ENCODE data around the gene DCAF17.

- no peak for TF ChIP-seq ZNF660 (CRISPR knock-in tag; IDR thresholded peaks at IDR 0.05; ENCODE audit: borderline replicate concordance, low read depth)
- no peak for TF ChIP-seq HCFC1 (IDR thresholded peaks at IDR 0.05; ENCODE audit: low read depth, low read length)
- TF ChIP-seq ARNT (IDR thresholded peaks at IDR 0.05): no peak
- no peak for TF ChIP-seq CCAR2 (optimal IDR thresholded peaks at IDR 0.05; ENCODE audit: low read depth, low read length)
- no peak for TF ChIP-seq RXRB (CRISPR knock-in tag; IDR thresholded peaks at IDR 0.05; ENCODE audit: borderline replicate concordance)
- TF ChIP-seq, protein P1, sequence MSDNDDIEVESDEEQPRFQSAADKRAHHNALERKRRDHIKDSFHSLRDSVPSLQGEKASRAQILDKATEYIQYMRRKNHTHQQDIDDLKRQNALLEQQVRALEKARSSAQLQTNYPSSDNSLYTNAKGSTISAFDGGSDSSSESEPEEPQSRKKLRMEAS (IDR thresholded peaks at IDR 0.05): no peak
- no peak for TF ChIP-seq KLF16 (CRISPR knock-in tag; IDR thresholded peaks at IDR 0.05)
- no peak for TF ChIP-seq RFXAP (CRISPR knock-in tag; IDR thresholded peaks at IDR 0.05; ENCODE audit: borderline replicate concordance)
- no peak for TF ChIP-seq MEIS2 (CRISPR knock-in tag; IDR thresholded peaks at IDR 0.05)
- TF ChIP-seq CC2D1A (CRISPR knock-in tag; IDR thresholded peaks at IDR 0.05): no peak
- no peak for TF ChIP-seq ZNF646 (CRISPR knock-in tag; IDR thresholded peaks at IDR 0.05)
- TF ChIP-seq RNF2 (conservative IDR thresholded peaks at IDR 0.05; ENCODE audit: low read depth): no peak
Measured at GRCh38 chr2:171412571-171413175, 21.4 kb upstream of the DCAF17 start.
